ENCODE results near the gene TRAPPC11. TPM values are rescaled to one million over a fixed set of nuclear protein-coding genes. Genes with fewer than 3 reads are reported as not detected.

Gene TRAPPC11
- total RNA-seq, 2 donors from 2014 or later = 31.5 to 37.2 TPM

- ATAC-seq = peak; percentile 9 to 55
- H3K9me3 Mint-ChIP-seq = no peaks in the 10 kb centered on the region
- H3K36me3 Mint-ChIP-seq = no peaks in the 10 kb centered on the region
- no peak for DNase-seq (ENCODE audit: low spot score in 2 of 2)
- H3K27ac Mint-ChIP-seq = no peak overlapping the region
Measured at GRCh38 chr4:183633476-183634400, 25.4 kb upstream of the TRAPPC11 start.

DNA sequence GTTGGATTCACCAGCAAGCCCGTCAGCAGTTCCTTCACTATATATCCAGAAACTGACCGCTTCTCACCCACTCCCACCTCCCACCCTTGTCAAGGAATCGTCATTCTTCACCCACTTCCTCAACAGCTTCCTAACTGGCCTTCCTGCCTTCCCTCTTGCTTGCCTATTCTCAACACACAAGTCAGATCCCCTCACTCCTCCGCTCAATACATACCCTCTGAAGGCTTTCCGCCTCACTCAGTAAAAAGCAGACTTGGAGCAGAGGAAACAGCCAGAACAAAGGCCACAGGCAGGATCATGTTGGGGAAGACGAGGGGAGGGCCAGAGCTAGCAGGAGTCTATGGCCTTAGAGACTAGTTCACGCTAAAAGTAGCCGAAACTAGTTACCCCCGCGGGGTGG lies 23.8 kb upstream of the TRAPPC11 start:
- H3K9me3 Mint-ChIP-seq = no peaks in the 10 kb centered on the region
- ATAC-seq (no peak), DNase-seq (ENCODE audit: low spot score in 2 of 2) (no peak)
- no peak overlapping the region for H3K27ac Mint-ChIP-seq
- no peaks in the 10 kb centered on the region for H3K36me3 Mint-ChIP-seq

- DNase-seq (ENCODE audit: low spot score in 2 of 2) (no peak), ATAC-seq (no peak)
- Mint-ChIP-seq H3K36me3 (no peaks in the 10 kb centered on the region), H3K9me3 (no peaks in the 10 kb centered on the region), H3K27ac (no peak overlapping the region)
Measured at GRCh38 chr4:183635741-183636140, 23.4 kb upstream of the TRAPPC11 start.

GRCh38 chr4:183636503-183636902 lies 22.6 kb upstream of the TRAPPC11 start:
- no peaks in the 10 kb centered on the region for H3K9me3 Mint-ChIP-seq
- H3K27ac Mint-ChIP-seq = no peak overlapping the region
- H3K36me3 Mint-ChIP-seq = no peaks in the 10 kb centered on the region
- DNase-seq (ENCODE audit: low spot score in 2 of 2) = no peak
- ATAC-seq = no peak

GRCh38 chr4:183636923-183637322 lies 22.2 kb upstream of the TRAPPC11 start:
- Mint-ChIP-seq H3K27ac (no peak overlapping the region), H3K36me3 (no peaks in the 10 kb centered on the region), H3K9me3 (no peaks in the 10 kb centered on the region)
- DNase-seq (ENCODE audit: low spot score in 2 of 2) (no peak), ATAC-seq (no peak)

- DNase-seq (ENCODE audit: low spot score in 2 of 2) = no peak
- peak; percentile 76 to 90 for ATAC-seq
- Mint-ChIP-seq H3K9me3 (no peaks in the 10 kb centered on the region), H3K36me3 (no peaks in the 10 kb centered on the region), H3K27ac (no peak overlapping the region)
Measured at GRCh38 chr4:183637461-183637860, 21.6 kb upstream of the TRAPPC11 start.

DNA sequence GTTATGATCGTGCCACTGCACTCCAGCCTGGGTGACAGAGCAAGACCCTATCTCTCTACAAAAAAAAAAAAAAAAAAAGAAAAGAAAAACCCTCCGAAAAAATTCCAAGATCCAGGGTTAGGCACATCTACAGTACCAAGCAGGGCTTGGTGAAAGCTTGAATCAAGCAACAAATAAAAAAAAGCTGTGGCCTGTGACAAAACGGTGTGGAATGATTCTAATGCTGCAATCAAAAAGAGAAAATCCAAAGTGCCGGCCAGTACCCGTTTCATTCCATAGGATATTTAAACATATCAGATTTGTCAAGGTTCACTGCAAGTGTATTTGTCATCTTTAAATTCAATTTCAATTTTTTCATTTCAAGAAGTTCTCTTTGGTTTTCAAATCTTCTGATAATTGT lies 20.7 kb upstream of the TRAPPC11 start:
- ATAC-seq (no peak), DNase-seq (ENCODE audit: low spot score in 2 of 2) (no peak)
- Mint-ChIP-seq H3K27ac (no peak overlapping the region), H3K36me3 (no peaks in the 10 kb centered on the region), H3K9me3 (no peaks in the 10 kb centered on the region)

GRCh38 chr4:183639291-183639690 lies 19.8 kb upstream of the TRAPPC11 start:
- Mint-ChIP-seq H3K36me3 (no peaks in the 10 kb centered on the region), H3K27ac (no peak overlapping the region), H3K9me3 (no peaks in the 10 kb centered on the region)
- DNase-seq (ENCODE audit: low spot score in 2 of 2) = no peak
- ATAC-seq = no peak

DNA sequence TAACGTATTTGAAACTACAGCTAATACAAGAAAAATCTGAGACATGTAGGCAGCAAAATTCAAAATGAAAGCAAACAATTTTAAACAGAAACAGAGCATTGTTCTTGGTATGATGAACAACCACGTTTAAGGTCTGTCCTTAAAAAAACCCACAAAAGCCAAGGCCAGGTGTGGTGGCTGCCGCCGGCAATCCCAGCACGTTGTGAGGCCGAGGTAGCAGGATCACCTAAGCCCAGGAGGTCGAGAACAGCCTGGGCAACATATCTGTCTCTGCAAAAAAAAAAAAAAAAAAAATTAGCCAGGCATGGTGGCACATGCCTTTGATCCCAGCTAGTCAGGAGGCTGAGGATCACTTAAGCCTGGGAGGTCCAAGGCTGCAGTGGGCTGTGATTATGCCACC lies 13.8 kb upstream of the TRAPPC11 start:
- no peak overlapping the region for H3K27ac Mint-ChIP-seq

GRCh38 chr4:183657564-183657963 lies 1.5 kb upstream of the TRAPPC11 start:
- Mint-ChIP-seq H3K27ac (peak overlapping the region; percentile 91 to 99), H3K36me3 (peaks cover 5% of the 10 kb centered on the region in 2 donors), H3K9me3 (no peaks in the 10 kb centered on the region)
- ATAC-seq (no peak), DNase-seq (ENCODE audit: low spot score in 2 of 2) (no peak)

More for the DNA sequence above, 13.8 kb upstream of the TRAPPC11 start:
- ATAC-seq (no peak), DNase-seq (ENCODE audit: low spot score in 2 of 2) (no peak)
- no peaks in the 10 kb centered on the region for H3K36me3 Mint-ChIP-seq
- H3K9me3 Mint-ChIP-seq = no peaks in the 10 kb centered on the region

DNA sequence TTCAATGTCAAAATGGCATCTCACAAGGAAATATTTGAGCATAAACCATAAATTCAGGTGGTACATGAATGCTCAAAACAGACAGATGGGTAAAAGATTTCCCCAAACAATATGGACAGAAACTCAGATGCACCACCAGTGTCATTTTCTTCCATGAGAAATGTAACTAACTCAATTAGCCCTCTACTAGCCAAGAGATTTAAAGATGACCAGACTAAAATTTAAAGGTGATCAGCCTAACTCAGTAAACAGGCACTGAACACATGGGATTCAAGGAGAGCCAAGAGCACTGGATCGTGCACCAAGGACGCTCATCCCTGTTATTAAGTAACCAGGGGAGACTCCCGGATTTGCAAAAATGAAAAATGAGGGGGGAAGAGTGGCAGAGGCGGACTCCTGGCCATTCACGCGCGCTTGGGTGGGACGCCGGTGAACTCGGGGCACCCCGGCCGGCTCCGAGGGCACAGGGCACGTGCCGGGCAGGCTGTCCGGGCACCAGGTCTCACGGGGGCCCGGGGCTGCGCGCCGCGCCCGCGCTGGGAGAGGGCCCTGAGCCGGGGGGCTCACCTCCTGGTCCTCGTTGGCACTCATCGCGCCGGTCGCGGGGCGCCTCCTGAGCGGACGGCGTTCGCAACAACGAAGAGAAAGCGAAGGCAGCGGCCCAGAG lies 598 bp upstream of the TRAPPC11 start:
- H3K27ac Mint-ChIP-seq = peak overlapping the region; percentile 91 to 99
- peak in 1 of 2 donors; percentile 24 for DNase-seq (ENCODE audit: low spot score in 2 of 2)
- H3K36me3 Mint-ChIP-seq = peaks cover 5% of the 10 kb centered on the region in 2 donors
- ATAC-seq = no peak
- no peaks in the 10 kb centered on the region for H3K9me3 Mint-ChIP-seq

DNA sequence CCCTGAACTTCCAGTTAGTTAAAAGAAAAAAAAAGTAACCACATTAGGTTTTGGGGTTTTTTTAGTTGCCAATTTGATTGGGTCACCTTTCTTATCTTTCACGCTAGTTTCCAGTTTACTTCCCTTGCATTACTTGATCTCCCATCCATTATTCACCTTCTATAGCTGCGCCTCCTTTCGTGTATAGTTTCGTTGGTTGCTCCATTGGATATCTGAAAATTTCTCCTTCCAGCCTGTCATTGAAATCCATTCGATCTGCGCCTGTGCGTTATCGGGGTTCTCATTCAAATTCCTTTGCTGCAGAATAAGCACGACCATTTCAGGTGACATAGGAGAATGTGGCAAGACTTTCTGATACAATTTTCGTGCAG lies 764 bp downstream of the TRAPPC11 start:
- ATAC-seq = no peak
- no peaks in the 10 kb centered on the region for H3K9me3 Mint-ChIP-seq

DNA sequence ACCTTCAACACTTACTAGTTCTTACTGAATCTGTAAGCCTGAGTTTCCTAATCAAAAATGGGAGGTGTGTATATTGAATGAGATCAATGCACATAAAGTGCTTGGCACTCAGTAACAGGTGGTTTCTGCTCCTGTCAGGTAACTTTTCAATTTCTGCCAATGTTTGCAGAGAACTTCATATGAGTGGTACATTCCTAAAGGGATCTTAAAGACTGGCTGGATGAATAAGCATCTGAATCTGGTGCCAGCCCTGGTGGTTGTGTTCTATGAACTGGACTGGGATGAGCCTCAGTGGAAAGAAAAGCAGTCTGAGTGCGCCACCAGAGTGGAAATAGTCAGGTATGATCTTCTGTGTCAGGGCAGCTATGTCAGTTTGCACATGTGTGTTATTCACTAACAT lies 7.0 kb downstream of the TRAPPC11 start:
- DNase-seq (ENCODE audit: low spot score in 2 of 2) = no peak
- Mint-ChIP-seq H3K36me3 (peaks cover 4 to 6% of the 10 kb centered on the region in 2 donors), H3K9me3 (no peaks in the 10 kb centered on the region), H3K27ac (no peak overlapping the region)
- no peak for ATAC-seq

More for the DNA sequence above, 764 bp downstream of the TRAPPC11 start:
- H3K27ac Mint-ChIP-seq = peak overlapping the region; percentile 86 to 91
- DNase-seq (ENCODE audit: low spot score in 2 of 2) = no peak
- peaks cover 5% of the 10 kb centered on the region in 2 donors for H3K36me3 Mint-ChIP-seq

- no peak for DNase-seq (ENCODE audit: low spot score in 2 of 2)
- ATAC-seq = no peak
- Mint-ChIP-seq H3K36me3 (peaks cover 4% of the 10 kb centered on the region in 2 donors), H3K9me3 (no peaks in the 10 kb centered on the region), H3K27ac (no peak overlapping the region)
Measured at GRCh38 chr4:183670251-183670650, 11.2 kb downstream of the TRAPPC11 start.

- Mint-ChIP-seq H3K9me3 (no peaks in the 10 kb centered on the region), H3K36me3 (no peaks in the 10 kb centered on the region), H3K27ac (no peak overlapping the region)
- no peak for ATAC-seq
- no peak for DNase-seq (ENCODE audit: low spot score in 2 of 2)
Measured at GRCh38 chr4:183670960-183671555, 12.0 kb downstream of the TRAPPC11 start.

DNA sequence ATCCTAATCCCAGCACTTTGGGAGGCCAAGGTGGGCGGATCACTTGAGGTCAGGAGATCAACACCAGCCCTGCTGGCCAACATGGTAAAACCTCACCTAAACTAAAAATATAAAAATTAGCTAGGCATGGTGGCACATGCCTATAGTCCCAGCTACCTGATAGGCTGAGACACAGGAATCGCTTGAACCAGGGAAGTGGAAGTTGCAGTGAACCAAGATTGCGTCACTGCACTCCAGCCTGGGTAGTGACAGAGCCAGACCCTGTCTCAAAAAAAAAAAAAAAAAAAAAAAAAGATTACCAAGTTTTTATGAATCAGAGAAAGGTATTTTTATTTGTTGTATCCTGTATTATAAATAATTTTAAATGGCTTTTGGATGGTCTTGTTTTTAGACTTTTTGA lies 15.1 kb downstream of the TRAPPC11 start:
- DNase-seq (ENCODE audit: low spot score in 2 of 2) = no peak
- H3K27ac Mint-ChIP-seq = no peak overlapping the region
- ATAC-seq = no peak
- H3K36me3 Mint-ChIP-seq = peaks cover 0 to 6% of the 10 kb centered on the region in 2 donors
- H3K9me3 Mint-ChIP-seq = no peaks in the 10 kb centered on the region

DNA sequence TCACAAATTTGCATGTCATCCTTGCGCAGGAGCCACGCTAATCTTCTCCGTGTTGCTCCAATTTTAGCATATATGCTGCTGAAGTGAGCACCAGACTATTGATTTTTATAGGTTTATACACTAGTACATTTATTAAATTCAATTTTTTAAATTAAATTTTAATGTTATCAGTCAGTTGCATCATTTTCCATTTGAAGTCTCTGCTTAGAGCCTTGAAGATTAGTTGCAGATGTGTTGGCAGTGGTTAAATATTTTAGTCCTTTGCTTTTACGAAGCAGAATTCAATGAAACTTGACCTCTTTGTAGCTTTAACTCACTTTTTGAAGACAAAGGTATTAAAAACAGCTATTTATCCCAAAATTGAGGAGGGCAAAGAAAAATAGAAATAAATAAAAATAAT lies 16.5 kb downstream of the TRAPPC11 start:
- ATAC-seq = no peak
- H3K9me3 Mint-ChIP-seq = no peaks in the 10 kb centered on the region
- H3K36me3 Mint-ChIP-seq = peaks cover 0 to 6% of the 10 kb centered on the region in 2 donors
- DNase-seq (ENCODE audit: low spot score in 2 of 2) = no peak
- no peak overlapping the region for H3K27ac Mint-ChIP-seq

All from activated naive CD4-positive, alpha-beta T cell treated with anti-CD3 and anti-CD28 coated beads, Interleukin-2, amount 50 U/mL, for 72 hours (primary cell).